ENCODE results near the gene GALM. TPM values are rescaled to one million over a fixed set of nuclear protein-coding genes. Genes with fewer than 3 reads are reported as not detected.
A peak's percentile ranks its signal among the peaks of the same experiment; 100 is the strongest.
"Not testable (repeated sequence)": the region's sequence is repeated elsewhere in the genome, so short reads cannot be mapped to it uniquely, and the experiment has no call there.

The GALM gene
- total RNA-seq, 6 experiments from 2014 or later: 26.2 to 47.9 (median 36.7) TPM

- Histone ChIP-seq H3K36me3 (peaks cover 0 to 8% (median 0%) of the 10 kb centered on the region in 4 donors), H3K4me1 (peaks cover 0 to 15% (median 0%) of the 10 kb centered on the region in 4 donors), H3K27me3 (no peaks in the 10 kb centered on the region), H3K27ac (no peak overlapping the region), H3K9me3 (no peaks in the 10 kb centered on the region), H3K4me3 (no peak overlapping the region)
- TF ChIP-seq CTCF (IDR thresholded peaks at IDR 0.05) (no peak), POLR2A (IDR thresholded peaks at IDR 0.05) (no peak)
- no CpG with 5 or more reads among the region's 4 CpGs for WGBS (ENCODE audit: insufficient coverage, low coverage, low lambda C conversion rate, missing lambda C conversion rate)
- no peak for ATAC-seq
- DNase-seq: no peak
- intact Hi-C loops (cut with DNase I): no loop called here
Measured at GRCh38 chr2:38712871-38713270, 47.0 kb downstream of the GALM start.

GRCh38 chr2:38713338-38713737 lies 47.4 kb downstream of the GALM start:
- H3K36me3 ChIP-seq: peaks cover 0 to 8% (median 0%) of the 10 kb centered on the region in 4 donors
- no peak overlapping the region for H3K4me3 ChIP-seq
- H3K4me1 ChIP-seq: peaks cover 0 to 15% (median 0%) of the 10 kb centered on the region in 4 donors
- no peak for TF ChIP-seq POLR2A (IDR thresholded peaks at IDR 0.05)
- TF ChIP-seq CTCF (IDR thresholded peaks at IDR 0.05): no peak
- H3K27ac ChIP-seq: no peak overlapping the region
- no peak for ATAC-seq
- no peaks in the 10 kb centered on the region for H3K27me3 ChIP-seq
- intact Hi-C loops (cut with DNase I): no loop called here
- no peak for DNase-seq
- no peaks in the 10 kb centered on the region for H3K9me3 ChIP-seq
- WGBS (ENCODE audit: insufficient coverage, low coverage, low lambda C conversion rate, missing lambda C conversion rate): 50% methylated on average over 1 of the region's 3 CpGs

GRCh38 chr2:38714941-38715340 lies 49.0 kb downstream of the GALM start:
- H3K9me3 ChIP-seq; H3K27me3 ChIP-seq; H3K4me3 ChIP-seq; H3K36me3 ChIP-seq; H3K27ac ChIP-seq; ATAC-seq; DNase-seq; intact Hi-C loops (cut with DNase I): not testable (repeated sequence)
- 55% methylated on average over 1 of the region's 1 CpG for WGBS (ENCODE audit: insufficient coverage, low coverage, low lambda C conversion rate, missing lambda C conversion rate)
- H3K4me1 ChIP-seq: peaks cover 0 to 19% (median 0%) of the 10 kb centered on the region in 4 donors

GRCh38 chr2:38716185-38716584 lies 50.3 kb downstream of the GALM start:
- DNase-seq (no peak), ATAC-seq (peak in 1 of 4 donors; percentile 49)
- intact Hi-C loops (cut with DNase I): no loop called here
- 79% methylated on average over 6 of the region's 6 CpGs for WGBS (ENCODE audit: insufficient coverage, low coverage, low lambda C conversion rate, missing lambda C conversion rate)
- peaks cover 0 to 7% (median 0%) of the 10 kb centered on the region in 4 donors for H3K36me3 ChIP-seq
- no peaks in the 10 kb centered on the region for H3K27me3 ChIP-seq
- no peak for TF ChIP-seq POLR2A (IDR thresholded peaks at IDR 0.05)
- TF ChIP-seq CTCF (IDR thresholded peaks at IDR 0.05): no peak
- no peaks in the 10 kb centered on the region for H3K9me3 ChIP-seq
- H3K27ac ChIP-seq: no peak overlapping the region
- no peak overlapping the region for H3K4me3 ChIP-seq
- H3K4me1 ChIP-seq: peaks cover 0 to 21% (median 0%) of the 10 kb centered on the region in 4 donors

- no peak overlapping the region for H3K27ac ChIP-seq
- DNase-seq: no peak
- no peak overlapping the region for H3K4me3 ChIP-seq
- peaks cover 0 to 35% (median 7%) of the 10 kb centered on the region in 4 donors for H3K4me1 ChIP-seq
- intact Hi-C loops (cut with DNase I): no loop called here
- H3K9me3 ChIP-seq: no peaks in the 10 kb centered on the region
- no peak for ATAC-seq
- H3K27me3 ChIP-seq: no peaks in the 10 kb centered on the region
- WGBS (ENCODE audit: insufficient coverage, low coverage, low lambda C conversion rate, missing lambda C conversion rate): 77% methylated on average over 4 of the region's 4 CpGs
- no peaks in the 10 kb centered on the region for H3K36me3 ChIP-seq
- no peak for TF ChIP-seq CTCF (IDR thresholded peaks at IDR 0.05)
Measured at GRCh38 chr2:38718601-38719000, 52.7 kb downstream of the GALM start.

Measured in right lobe of liver (tissue), 6 donors.